ENCODE results near the gene SH2B3.
"Not testable (repeated sequence)": the region's sequence is repeated elsewhere in the genome, so short reads cannot be mapped to it uniquely, and the experiment has no call there.

The SH2B3 gene

GRCh38 chr12:111387747-111388323 lies 17.9 kb upstream of the SH2B3 start:
- no peak for DNase-seq

- DNase-seq = no peak
These were observed 16.1 kb upstream of the SH2B3 start for GRCh38 chr12:111389635-111390034.

GRCh38 chr12:111390910-111391309 lies 14.8 kb upstream of the SH2B3 start:
- no peak for DNase-seq

DNA sequence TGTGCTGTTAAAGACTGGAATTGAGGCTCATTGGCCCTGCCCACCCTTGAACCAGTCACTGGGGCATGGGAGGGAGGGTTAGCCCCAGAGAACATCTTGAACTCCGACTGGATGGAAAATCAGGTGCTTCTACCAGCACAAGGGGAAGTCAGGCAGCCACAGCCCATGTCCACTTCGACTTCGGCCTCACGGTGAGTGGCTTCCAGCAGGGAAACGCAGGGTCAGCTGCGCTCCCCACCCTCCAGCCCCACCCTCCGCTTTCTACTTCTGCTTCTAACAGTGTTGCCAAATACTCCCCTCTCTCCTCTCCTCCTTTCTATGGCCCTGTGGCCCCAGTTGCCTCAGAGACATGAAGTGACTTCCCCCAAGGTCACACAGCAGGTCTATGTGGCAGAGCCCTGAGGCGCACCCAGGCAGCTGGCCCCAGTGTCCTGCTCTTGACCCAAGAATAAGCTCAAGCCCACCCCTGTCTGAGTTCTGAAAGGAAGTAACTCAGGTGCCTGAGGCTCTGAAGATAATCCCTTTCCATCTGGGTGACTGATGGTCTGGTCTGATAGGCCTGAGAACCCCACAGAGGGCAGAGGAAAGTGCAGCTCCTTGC lies 11.9 kb upstream of the SH2B3 start:
- no peak for DNase-seq

- DNase-seq = no peak
These were observed 11.2 kb upstream of the SH2B3 start for GRCh38 chr12:111394480-111394879.

DNA sequence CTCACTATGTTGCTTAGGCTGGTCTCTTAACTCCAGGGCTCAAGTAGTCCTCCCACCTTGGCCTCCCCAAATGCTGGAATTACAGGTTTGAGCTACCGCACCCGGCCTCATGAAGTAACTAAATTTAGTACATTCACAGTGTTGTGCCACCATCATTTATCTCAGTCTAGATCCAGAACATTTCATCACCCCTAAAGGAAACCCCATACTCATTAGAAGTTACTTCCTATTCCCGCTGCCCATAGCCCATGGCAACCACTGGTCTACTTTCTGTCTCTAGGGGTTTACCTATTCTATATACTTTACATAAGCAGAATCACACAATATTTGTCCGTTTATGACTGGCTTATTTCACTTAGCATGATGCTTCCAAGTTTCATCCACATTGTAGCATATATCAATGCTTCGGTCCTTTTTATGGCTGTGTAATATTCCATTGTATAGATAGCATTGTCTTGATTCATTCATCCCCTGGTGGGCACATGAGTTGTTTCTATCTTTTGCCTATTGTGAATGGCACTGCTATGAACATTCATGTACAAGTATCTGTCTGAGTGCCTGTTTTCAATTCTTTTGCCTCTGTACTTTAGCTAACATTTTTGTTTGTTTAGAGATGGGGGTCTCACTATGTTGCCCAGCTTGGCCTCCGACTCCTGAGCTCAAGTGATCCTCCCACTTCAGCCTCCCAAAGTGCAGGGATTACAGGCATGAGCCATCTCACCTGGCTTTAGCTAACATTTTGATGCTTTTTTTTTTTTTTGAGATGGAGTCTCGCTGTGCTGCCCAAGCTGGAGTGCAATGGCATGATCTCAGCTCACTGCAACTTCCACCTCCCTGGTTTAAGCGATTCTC lies 10.2 kb upstream of the SH2B3 start:
- DNase-seq = no peak

DNA sequence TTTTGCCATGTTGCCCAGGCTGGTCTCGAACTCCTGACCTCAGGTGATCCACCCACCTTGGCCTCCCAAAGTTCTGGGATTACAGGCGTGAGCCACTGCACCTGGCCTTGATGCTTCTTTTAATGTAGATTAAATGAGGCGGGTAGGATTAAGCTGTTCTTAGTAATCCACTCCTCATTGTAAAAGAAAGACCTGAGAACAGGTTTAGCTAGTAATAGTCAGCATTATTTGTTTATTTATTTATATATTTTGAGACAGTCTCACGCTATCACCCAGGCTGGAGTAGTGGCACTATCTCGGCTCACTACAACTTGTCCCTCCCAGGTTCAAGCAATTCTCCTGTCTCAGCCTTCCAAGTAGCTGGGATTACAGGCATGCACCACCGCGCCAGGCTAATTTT lies 9.5 kb upstream of the SH2B3 start:
- not testable (repeated sequence) for DNase-seq

DNA sequence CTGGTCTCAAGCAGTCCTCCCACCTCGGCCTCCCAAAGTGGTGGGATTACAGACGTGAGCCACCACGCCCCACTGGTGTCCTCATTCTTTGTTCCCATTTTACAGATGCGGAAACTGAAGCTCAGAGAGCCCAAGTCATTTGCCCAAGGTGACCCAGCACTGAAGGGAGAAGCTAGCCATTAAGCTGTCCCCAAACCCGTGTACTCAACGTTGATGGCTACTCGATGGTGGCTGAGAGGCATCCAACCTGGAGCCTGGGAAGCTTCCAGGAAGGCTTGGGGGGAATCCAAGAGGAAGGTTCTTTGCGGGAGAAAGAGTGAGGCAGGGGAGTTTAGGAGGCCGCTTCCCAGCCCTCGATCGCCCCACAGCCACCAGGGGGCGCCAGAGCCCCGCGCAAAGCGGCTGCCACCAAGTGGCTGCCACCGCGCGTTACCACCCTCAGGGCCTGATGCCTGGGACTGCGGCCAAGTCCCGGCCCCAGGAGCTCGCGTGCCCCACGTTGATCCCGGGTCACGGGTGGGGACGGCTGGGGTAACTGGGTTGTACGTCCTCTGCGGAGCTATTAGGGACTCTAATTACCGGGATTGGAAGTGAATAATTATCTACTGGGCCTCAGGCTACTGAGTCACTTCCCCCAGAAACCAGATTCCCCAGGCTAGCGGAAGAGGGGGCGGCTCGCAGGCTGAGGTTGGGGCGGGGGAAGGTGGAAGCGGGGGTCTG lies 8.8 kb upstream of the SH2B3 start:
- DNase-seq = peak; percentile 88

GRCh38 chr12:111398530-111398929 lies 7.2 kb upstream of the SH2B3 start:
- DNase-seq = no peak

GRCh38 chr12:111399741-111400404 lies 5.8 kb upstream of the SH2B3 start:
- not testable (repeated sequence) for DNase-seq

DNA sequence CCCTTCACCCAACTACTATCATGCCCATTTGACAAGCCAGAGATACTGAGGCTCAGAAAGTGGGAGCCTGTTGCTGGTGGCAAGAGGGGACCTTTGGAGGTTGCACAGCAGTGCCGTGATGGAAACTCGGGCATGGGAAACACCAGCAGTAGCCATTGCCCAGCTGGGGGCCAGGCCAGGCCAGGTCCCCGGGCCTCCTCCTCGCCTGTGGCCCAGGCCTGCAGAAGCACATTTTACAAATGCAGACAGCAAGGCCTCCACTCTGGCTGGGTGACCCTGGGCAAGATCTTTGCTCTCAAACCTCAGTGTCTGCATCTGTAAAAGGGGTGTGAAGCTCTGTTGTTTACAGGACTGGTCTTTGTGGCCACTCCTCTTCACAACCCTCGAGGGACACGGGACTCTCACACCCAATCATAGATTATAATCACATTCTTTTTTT lies 4.5 kb upstream of the SH2B3 start:
- DNase-seq = no peak

- DNase-seq = not testable (repeated sequence)
These were observed 3.3 kb upstream of the SH2B3 start for GRCh38 chr12:111402490-111402824.

DNA sequence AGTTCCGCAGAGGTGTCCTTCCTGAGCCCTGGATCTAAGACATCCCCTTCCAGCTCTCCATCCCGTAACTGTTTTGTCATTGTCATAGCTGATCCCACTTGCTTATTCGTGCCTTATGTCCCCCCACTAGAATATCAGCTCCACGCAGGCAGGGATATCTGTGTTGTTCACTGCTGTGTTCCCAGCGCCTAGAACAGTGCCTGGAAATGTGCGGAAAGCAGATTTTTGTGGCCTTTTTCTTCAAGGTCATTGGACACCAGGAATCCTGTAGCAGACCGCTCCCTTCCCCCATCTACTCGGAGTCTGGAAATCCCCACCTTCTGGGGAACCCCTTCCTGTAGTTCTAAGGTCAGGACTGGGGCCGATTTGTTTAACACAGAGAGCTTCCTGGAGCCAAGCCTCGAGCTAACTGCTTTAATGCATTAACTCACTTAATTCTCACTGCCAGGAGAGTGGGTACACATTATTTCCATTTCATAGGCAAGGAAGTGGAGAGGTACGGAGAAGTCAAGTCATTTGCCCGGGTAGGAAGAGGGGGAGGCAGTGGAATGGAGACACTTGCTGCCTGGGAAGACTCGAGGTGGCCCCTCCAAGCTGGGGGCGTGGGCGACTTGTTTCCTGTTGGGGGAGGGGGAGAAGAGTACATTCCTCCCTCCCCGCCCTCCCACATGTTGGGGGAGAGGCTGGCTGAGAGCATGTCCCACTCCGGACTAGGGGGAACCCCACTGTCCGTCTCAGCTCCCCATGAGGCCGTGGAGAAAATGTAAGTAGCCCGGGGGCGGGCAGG lies 1.2 kb upstream of the SH2B3 start:
- DNase-seq = peak; percentile 77

- peak; percentile 98 for DNase-seq
These were observed 419 bp upstream of the SH2B3 start for GRCh38 chr12:111405149-111405858.

DNA sequence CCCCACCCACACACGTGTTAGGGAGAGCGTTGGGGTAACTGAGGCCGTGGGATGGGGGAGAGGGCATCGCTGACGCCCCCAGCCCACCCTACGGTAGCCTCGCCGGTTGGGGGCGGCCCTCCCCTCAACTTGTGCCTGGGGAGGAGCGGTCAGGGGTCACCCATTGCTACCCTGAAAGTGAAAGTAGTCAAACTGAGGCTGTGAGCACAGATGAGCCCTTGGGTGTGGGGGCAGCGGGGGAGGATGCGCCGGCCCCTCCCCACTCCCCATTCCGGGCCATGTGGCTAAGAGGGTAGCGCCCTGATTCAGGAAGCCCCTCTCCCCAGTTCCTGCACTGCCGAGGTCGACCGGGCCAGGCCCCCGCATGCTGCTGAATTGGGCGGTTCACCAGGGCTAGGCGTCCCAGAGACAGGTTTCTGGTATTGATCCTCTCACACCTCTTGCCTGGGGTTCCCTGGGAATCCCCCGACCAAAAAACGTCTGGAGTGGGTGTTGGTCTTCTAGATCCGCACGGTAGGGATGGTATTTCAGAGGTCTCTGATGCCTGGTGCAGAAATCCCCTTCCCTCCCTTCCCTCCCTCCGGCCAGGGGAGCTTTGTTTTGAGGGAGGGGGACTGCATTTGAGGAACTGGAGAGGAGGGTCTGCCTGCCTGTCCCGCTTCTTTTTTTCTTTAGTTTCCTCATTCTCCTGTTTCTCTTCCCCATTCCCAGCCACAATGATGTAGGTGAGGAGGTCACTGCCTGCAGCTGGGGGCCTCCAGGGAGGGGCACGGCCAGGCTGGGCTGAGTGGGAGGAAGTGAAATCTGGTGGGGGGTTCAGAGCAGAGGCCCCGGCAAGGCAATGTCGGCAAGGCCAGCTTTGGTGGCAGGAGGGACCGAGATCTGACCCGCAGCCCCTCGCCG lies 1.0 kb downstream of the SH2B3 start:
- DNase-seq = peak; percentile 64

GRCh38 chr12:111407377-111408115 lies 1.8 kb downstream of the SH2B3 start:
- DNase-seq = no peak

GRCh38 chr12:111408116-111408440 lies 2.4 kb downstream of the SH2B3 start:
- DNase-seq = no peak

GRCh38 chr12:111408686-111409402 lies 3.1 kb downstream of the SH2B3 start:
- no peak for DNase-seq

GRCh38 chr12:111409403-111409779 lies 3.7 kb downstream of the SH2B3 start:
- no peak for DNase-seq

All from stimulated activated CD4-positive, alpha-beta T cell treated with anti-CD3 and anti-CD28 coated beads, Interleukin-4, amount 100 ng/mL, for 24 hours (primary cell).